NCI-H226 (cell line): Measurements from ENCODE around the gene TMC1.
A peak's percentile ranks its signal among the peaks of the same experiment; 100 is the strongest.

ENCODE experiments used
- DNase-seq: peaks from one replicate; pipeline ENCODE4 v3.0.0-alpha.2; 2015

TMC1 gene

GRCh38 chr9:72618811-72619210, 97.4 kb downstream of the TMC1 start:
- DNase-seq = no peak

GRCh38 chr9:72622186-72622585, 100.8 kb downstream of the TMC1 start:
- DNase-seq = no peak

- DNase-seq = no peak
Observed at GRCh38 chr9:72623156-72623555, 101.7 kb downstream of the TMC1 start.

GRCh38 chr9:72627147-72627546, 105.7 kb downstream of the TMC1 start:
- DNase-seq = no peak

GRCh38 chr9:72627956-72628540, 106.6 kb downstream of the TMC1 start:
- DNase-seq = no peak

- DNase-seq = peak; percentile 3
Observed at GRCh38 chr9:72633966-72634365, 112.6 kb downstream of the TMC1 start.

- no peak for DNase-seq
Observed at GRCh38 chr9:72635197-72635596, 113.8 kb downstream of the TMC1 start.

- DNase-seq = no peak
Observed at GRCh38 chr9:72636621-72637020, 115.2 kb downstream of the TMC1 start.

GRCh38 chr9:72643651-72644050, 122.2 kb downstream of the TMC1 start:
- no peak for DNase-seq

- DNase-seq = no peak
Observed at GRCh38 chr9:72646061-72646460, 124.7 kb downstream of the TMC1 start.

- DNase-seq = no peak
Observed at GRCh38 chr9:72648324-72649126, 127.1 kb downstream of the TMC1 start.

GRCh38 chr9:72649127-72649442, 127.7 kb downstream of the TMC1 start:
- DNase-seq = no peak

GRCh38 chr9:72650206-72650605, 128.8 kb downstream of the TMC1 start:
- no peak for DNase-seq

GRCh38 chr9:72656021-72656420, 134.6 kb downstream of the TMC1 start:
- DNase-seq = no peak

GRCh38 chr9:72657023-72657422, 135.6 kb downstream of the TMC1 start:
- no peak for DNase-seq

- no peak for DNase-seq
Observed at GRCh38 chr9:72658703-72659102, 137.3 kb downstream of the TMC1 start.

- peak; percentile 77 for DNase-seq
Observed at GRCh38 chr9:72661401-72662135, 140.2 kb downstream of the TMC1 start.

- DNase-seq = peak; percentile 81
Observed at GRCh38 chr9:72665421-72665820, 144.0 kb downstream of the TMC1 start.

GRCh38 chr9:72667181-72667580, 145.8 kb downstream of the TMC1 start:
- DNase-seq = no peak

GRCh38 chr9:72674961-72675360, 153.6 kb downstream of the TMC1 start:
- no peak for DNase-seq

- DNase-seq = peak; percentile 16
Observed at GRCh38 chr9:72675586-72675985, 154.2 kb downstream of the TMC1 start.

- no peak for DNase-seq
Observed at GRCh38 chr9:72680593-72681282, 159.3 kb downstream of the TMC1 start.

GRCh38 chr9:72681283-72681630, 159.8 kb downstream of the TMC1 start:
- DNase-seq = no peak

- no peak for DNase-seq
Observed at GRCh38 chr9:72684615-72685014, 163.2 kb downstream of the TMC1 start.
